Measurements from ENCODE around the gene AGL.
"Not testable (repeated sequence)": the region's sequence is repeated elsewhere in the genome, so short reads cannot be mapped to it uniquely, and the experiment has no call there.

AGL gene

GRCh38 chr1:99852648-99853047 is 2.5 kb downstream of the AGL start:
- DNase-seq = no peak

DNA sequence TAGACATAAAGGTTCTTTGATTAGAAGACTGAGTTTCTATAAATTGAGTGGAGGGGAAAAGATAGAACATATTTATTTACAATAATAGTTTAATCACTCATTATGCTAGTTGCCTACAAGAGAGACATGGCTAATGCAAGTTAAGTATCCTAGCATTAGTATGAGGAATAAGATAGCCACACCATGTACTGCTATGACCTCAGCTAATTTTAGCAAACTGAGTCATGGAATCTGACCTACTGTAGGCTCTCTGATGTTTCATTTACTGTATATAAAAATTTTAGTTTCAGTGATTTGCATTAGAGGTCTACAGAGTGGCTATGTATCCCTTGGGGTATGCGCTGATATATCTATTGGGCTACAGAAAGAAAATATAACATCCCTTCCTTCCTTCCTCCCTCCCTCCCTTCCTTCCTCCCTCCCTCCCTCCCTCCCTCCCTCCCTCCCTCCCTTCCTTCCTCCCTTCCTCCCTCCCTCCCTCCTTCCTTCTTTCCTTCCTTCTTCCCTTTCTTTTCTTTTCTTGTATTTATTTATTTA is 5.8 kb downstream of the AGL start:
- DNase-seq = no peak

- DNase-seq = not testable (repeated sequence)
Measured at GRCh38 chr1:99857041-99857440, 6.9 kb downstream of the AGL start.

GRCh38 chr1:99858286-99858685 is 8.1 kb downstream of the AGL start:
- no peak for DNase-seq

GRCh38 chr1:99858881-99859280 is 8.7 kb downstream of the AGL start:
- no peak for DNase-seq

- DNase-seq = no peak
Measured at GRCh38 chr1:99860703-99861102, 10.5 kb downstream of the AGL start.

DNA sequence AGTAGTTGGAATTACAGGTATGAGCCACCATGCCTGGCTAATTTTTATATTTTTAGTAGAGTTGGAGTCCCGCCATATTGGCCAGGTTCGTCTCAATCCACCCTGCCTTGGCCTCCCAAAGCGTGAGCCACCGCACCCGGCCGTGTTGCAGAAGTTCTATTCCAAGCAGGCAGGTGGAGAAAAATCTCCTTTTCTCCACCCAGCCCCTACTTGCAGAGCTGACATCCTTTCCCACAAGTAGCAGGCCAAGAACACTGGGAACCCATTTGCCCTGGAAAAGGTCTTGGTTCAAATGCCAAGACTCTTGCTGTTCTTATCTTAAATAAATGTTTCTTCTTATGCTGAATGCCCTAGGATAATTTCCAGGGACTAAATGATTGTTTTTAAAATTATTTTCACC is 17.5 kb downstream of the AGL start:
- DNase-seq = no peak

DNA sequence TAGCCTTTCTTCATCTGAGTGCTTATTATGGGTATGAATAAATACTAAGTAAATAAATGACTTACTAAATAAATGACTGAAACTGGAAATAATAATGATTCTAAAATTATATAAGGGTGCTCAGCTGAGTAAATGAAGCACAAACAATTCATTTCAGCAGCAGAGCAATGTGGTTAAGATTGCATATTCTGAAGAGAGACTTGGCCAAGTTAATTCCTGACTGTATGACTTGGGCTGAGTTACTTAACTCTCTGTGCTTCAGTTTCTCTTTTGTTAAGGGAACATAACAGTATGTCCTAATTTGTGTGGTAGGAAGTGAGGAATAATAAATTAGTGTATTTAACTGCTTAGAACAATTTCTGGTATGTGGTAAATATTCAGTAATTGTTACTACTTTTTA is 19.1 kb downstream of the AGL start:
- DNase-seq = peak; percentile 18 to 54

GRCh38 chr1:99869723-99870122 is 19.6 kb downstream of the AGL start:
- DNase-seq = no peak

- DNase-seq = no peak
Measured at GRCh38 chr1:99872063-99872462, 21.9 kb downstream of the AGL start.

GRCh38 chr1:99877568-99877967 is 27.4 kb downstream of the AGL start:
- DNase-seq = no peak

DNA sequence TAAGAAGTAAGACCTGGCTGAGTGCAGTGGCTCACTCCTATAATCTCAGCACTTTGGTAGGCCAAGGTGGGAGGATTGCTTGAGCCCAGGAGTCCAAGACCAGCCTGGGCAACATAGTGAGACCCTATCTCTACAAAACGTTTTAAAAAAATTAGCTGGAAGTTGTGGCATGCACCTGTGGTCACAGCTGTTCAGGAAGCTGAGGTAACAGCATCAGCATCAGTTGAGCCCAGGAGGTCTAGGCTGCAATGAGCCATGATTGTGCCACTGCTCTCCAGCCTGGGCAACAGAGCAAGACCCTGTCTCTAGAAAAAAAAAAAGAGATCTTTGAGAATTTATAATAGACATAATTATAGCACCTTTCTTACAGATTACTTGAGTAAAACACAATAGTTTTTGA is 36.0 kb downstream of the AGL start:
- no peak for DNase-seq

- no peak for DNase-seq
Measured at GRCh38 chr1:99886841-99887240, 36.7 kb downstream of the AGL start.

DNA sequence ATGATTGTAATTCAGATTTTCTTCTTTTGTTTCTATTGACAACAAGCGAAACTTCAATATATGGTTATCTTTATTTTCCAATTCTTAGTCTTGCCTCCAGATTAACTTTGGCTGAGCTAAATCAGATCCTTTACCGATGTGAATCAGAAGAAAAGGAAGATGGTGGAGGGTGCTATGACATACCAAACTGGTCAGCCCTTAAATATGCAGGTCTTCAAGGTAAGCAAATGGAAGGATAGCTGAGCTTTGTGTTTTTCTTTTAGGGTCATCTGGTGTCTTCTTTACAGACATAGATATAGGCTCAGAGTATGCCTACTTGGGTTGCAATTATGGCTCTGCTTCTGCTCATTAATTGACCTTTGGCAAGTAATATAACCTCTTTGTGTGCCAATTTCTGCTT is 37.7 kb downstream of the AGL start:
- DNase-seq = no peak

GRCh38 chr1:99891997-99892396 is 41.8 kb downstream of the AGL start:
- no peak for DNase-seq

- DNase-seq = not testable (repeated sequence)
Measured at GRCh38 chr1:99903278-99903677, 53.1 kb downstream of the AGL start.

GRCh38 chr1:99906535-99906934 is 56.4 kb downstream of the AGL start:
- no peak for DNase-seq

- no peak for DNase-seq
Measured at GRCh38 chr1:99917214-99917613, 67.1 kb downstream of the AGL start.

- peak; percentile 72 to 82 for DNase-seq
Measured at GRCh38 chr1:99919220-99919619, 69.1 kb downstream of the AGL start.

DNA sequence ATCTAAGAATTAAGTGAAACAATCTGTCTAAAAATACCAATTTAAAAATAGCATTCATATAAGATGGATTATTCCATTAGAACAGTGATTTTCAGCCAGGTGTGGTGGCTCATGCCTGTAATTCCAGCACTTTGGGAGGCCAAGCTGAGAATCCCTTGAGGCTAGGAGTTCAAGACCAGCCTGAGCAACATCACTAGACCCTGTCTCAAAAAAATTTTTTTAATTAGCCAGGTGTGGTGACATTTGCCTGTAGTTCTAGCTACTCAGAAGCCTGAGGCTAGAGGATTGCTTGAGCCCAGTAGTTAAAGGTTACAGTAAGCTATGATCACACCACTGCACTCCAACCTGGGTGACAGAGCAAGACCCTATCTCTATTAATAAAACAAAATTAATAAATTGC is 84.6 kb downstream of the AGL start:
- no peak for DNase-seq

DNA sequence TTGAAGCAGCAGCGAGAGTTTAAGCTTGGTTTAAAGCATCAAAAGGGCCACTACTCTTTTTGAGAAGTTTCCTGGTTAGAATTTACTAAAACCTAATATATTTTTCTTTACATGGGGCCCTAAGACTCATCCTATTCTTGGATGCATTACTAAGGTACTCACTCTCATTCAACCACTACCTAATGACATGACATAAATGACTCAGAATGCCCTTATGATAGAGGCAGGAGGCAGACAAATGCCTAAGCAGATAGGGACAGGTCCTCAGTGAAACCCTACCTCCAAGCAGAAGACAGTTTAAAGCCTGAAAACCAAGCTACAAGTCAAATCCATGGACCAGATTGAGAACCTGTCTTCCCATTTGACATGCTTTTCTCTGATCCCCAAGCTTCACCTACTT is 85.4 kb downstream of the AGL start:
- no peak for DNase-seq

DNA sequence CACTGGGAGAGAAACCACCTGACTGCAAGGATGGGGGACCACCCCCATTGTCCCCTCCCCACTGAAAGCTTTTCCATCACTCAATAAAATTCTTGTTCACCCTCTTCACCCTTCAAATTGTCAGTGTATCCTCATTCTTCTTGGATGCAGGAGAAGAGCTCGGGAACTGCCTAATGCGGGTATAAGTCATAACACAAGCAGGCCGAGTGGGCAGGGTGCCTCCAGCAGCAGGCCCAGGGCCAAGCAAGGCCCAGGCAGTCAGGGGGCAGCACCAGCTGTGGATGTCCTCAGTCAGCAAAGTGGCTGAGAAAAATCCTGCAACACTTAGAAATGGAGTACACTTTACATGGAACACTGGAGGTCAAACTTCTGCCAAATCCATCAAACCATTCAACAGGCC is 85.9 kb downstream of the AGL start:
- DNase-seq = no peak

- DNase-seq = no peak
Measured at GRCh38 chr1:99942723-99943122, 92.6 kb downstream of the AGL start.

- no peak for DNase-seq
Measured at GRCh38 chr1:99943223-99943794, 93.1 kb downstream of the AGL start.

DNA sequence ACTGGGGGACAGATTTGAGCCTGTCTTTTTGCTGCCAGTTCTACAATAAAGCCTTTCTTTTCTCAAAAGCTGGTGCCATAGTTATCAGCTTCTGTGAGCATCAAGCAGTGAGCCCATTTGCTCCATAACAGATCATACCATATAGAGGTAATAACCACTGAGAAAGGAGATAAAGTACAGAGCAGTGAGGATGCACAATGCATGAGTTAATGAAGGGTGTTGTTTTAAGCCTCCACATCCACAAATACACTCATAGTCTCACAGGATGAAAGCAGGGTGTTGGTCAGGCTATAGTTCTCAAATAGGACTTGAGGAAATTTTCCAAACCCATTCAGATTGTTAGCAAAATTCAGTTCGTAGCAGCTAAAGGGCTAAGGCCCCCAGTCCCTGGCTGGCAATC is 94.0 kb downstream of the AGL start:
- no peak for DNase-seq

DNA sequence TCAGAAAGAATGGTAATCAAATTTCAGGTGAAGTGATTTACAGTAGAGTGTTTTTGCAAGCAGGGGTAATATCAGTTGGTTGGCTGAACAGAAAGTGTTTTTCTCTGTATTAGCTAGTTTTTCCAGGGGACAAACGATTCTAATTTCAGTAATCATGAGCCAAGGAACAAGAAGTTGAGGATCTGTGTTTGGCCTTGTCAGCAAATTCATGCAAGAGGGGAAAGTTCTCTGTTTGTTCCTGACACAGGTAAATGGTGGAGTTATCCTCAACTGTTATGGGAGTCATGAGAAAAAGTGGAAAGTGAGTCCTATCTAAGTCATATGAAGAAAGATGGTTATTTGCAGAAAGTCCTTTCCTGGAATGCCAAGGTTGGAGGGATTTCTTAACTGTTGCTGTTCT is 95.0 kb downstream of the AGL start:
- no peak for DNase-seq
